GM18502 (cell line): ENCODE data around the gene FDXACB1.

Experiments used
- ATAC-seq: cut with Tn5 transposase; IDR thresholded peaks from one replicate; pipeline ENCODE4 v1.9.1; 2021; ENCODE audit warnings: mild to moderate bottlenecking; ENCODE audit not compliant: unreplicated experiment, poor library complexity

Gene FDXACB1

GRCh38 chr11:111878849-111879636 is at the start of gene FDXACB1, which contains the start of gene CFAP68:
FDXACB1 (minus strand) TSS chr11:111879165; CDS start chr11:111879132, 33 bp downstream.
CFAP68 (plus strand) TSS chr11:111879541; CDS start chr11:111879561, 20 bp downstream.
- ATAC-seq: peak; percentile 88

GRCh38 chr11:111926505-111927391 is 47.8 kb upstream of the FDXACB1 start:
- peak; percentile 92 for ATAC-seq

GRCh38 chr11:111925953-111926352 is 47.0 kb upstream of the FDXACB1 start:
- ATAC-seq: no peak

GRCh38 chr11:111923951-111924350 is 45.0 kb upstream of the FDXACB1 start:
- no peak for ATAC-seq

- no peak for ATAC-seq
These were observed 44.4 kb upstream of the FDXACB1 start for GRCh38 chr11:111923351-111923788.

GRCh38 chr11:111922803-111923202 is 43.8 kb upstream of the FDXACB1 start:
- ATAC-seq: no peak

GRCh38 chr11:111921541-111922230 is 42.7 kb upstream of the FDXACB1 start:
- ATAC-seq: no peak

GRCh38 chr11:111920908-111921307 is 41.9 kb upstream of the FDXACB1 start:
- ATAC-seq: no peak

- ATAC-seq: no peak
These were observed 39.7 kb upstream of the FDXACB1 start, which contains the start of gene C11orf52 for GRCh38 chr11:111918390-111919256. C11orf52 (plus strand) TSS chr11:111918913; CDS start chr11:111918973, 60 bp downstream.

GRCh38 chr11:111917788-111918187 is 38.8 kb upstream of the FDXACB1 start:
- ATAC-seq: no peak

- ATAC-seq: no peak
These were observed 38.3 kb upstream of the FDXACB1 start for GRCh38 chr11:111917312-111917711.

- no peak for ATAC-seq
These were observed 37.8 kb upstream of the FDXACB1 start for GRCh38 chr11:111916768-111917167.

GRCh38 chr11:111913997-111914396 is 35.0 kb upstream of the FDXACB1 start:
- no peak for ATAC-seq

- no peak for ATAC-seq
These were observed 34.3 kb upstream of the FDXACB1 start for GRCh38 chr11:111913031-111913861.

GRCh38 chr11:111912535-111912934 is 33.6 kb upstream of the FDXACB1 start, which contains the start of gene HSPB2:
HSPB2 (plus strand) TSS chr11:111912734; CDS start chr11:111912830, 96 bp downstream.
- no peak for ATAC-seq

- ATAC-seq: no peak
These were observed 32.8 kb upstream of the FDXACB1 start, which contains the start of gene CRYAB for GRCh38 chr11:111911563-111912401. CRYAB (minus strand) TSS chr11:111911770; CDS start chr11:111911724, 46 bp downstream.
